K562 (cell line): Measurements from ENCODE around the gene ZFP36. TPM values are rescaled to one million over a fixed set of nuclear protein-coding genes. Genes with fewer than 3 reads are reported as not detected.

ENCODE experiments used
- ATAC-seq: fragments of 200-7000 bp; cut with Tn5 transposase; 3 replicates; pipeline ENCODE4 v1.9.1; 2020; ENCODE audit warnings: moderate library complexity
- BruUV-seq: library from RNA; stranded (reverse); fragments of 400-500 nt; replicated peaks from 2 replicates; lab custom pipeline; 2021; lab: Mats Ljungman, UMichigan
- CTCF ChIA-PET: fragments of 300-600 bp; formaldehyde crosslinking; extraction: SDS; loops from one replicate; lab custom pipeline; 2021; ENCODE audit warnings: low intra/inter-chr PET ratio; lab: Yijun Ruan, JAX
- POLR2A ChIA-PET: fragments of 300-600, 350-650 bp; sonication (Branson Sonifier 250); formaldehyde crosslinking; extraction: SDS; loops from one replicate; lab custom pipeline; 2021; ENCODE audit warnings: antibody characterized with exemption, inconsistent platforms; lab: Yijun Ruan, JAX
- DNase-seq, 4 experiments: peaks; one replicate each; pipeline versions ENCODE4 v3.0.0 to v3.0.0-alpha.2; 2011 to 2018; ENCODE audit warnings: low spot score in 3 of 4, mixed read lengths in 3 of 4; ENCODE audit errors: extremely low read depth in 1 of 4
- FAIRE-seq: peaks from 2 replicates; lab custom pipeline; 2011; peaks lifted over from hg19 to GRCh38; lab: Jason Lieb, UNC
- H2AFZ ChIP-seq: 2 replicates; pipeline ENCODE4 v1.6.0; 2011; ENCODE audit warnings: low read depth, low read length, control low read depth, inconsistent platforms
- H3K27ac ChIP-seq: fragments of 200-600 bp; 3 replicates; pipeline ENCODE4 v1.8.0; 2011; ENCODE audit warnings: low read depth, mild to moderate bottlenecking, control low read depth, inconsistent platforms, low read length, moderate library complexity, mixed read lengths; ENCODE audit errors: extremely low read depth
- H3K27me3 ChIP-seq, 2 experiments: fragments of 300-600 bp in 1 of 2; 2 replicates in 1 of 2; 3 replicates in 1 of 2; pipeline versions ENCODE4 v1.6.0 to v1.8.0; 2011; ENCODE audit warnings: inconsistent platforms in 2 of 2, low read length in 2 of 2, mild to moderate bottlenecking in 1 of 2, mixed read lengths in 1 of 2, moderate library complexity in 1 of 2; ENCODE audit not compliant: control insufficient read depth in 2 of 2, insufficient read depth in 2 of 2
- H3K36me3 ChIP-seq: fragments of 300-600 bp; 3 replicates; pipeline ENCODE4 v1.8.0; 2011; ENCODE audit warnings: mild to moderate bottlenecking, low read length, inconsistent platforms; ENCODE audit not compliant: control insufficient read depth, insufficient read depth
- H3K4me1 ChIP-seq, 2 experiments: fragments of 200-600 bp in 1 of 2; replicated peaks in 1 of 2; 2 replicates in 1 of 2; 3 replicates in 1 of 2; pipeline versions ENCODE4 v1.5.1 to v1.8.0; 2011; ENCODE audit warnings: inconsistent platforms in 2 of 2, low read length in 2 of 2, mild to moderate bottlenecking in 1 of 2, mixed read lengths in 1 of 2, moderate library complexity in 1 of 2; ENCODE audit not compliant: control insufficient read depth in 2 of 2, insufficient read depth in 2 of 2
- H3K4me2 ChIP-seq: 2 replicates; pipeline ENCODE4 v1.6.1; 2011; ENCODE audit warnings: low read length, control low read depth, inconsistent platforms, mixed read lengths; ENCODE audit not compliant: insufficient read depth
- H3K4me3 ChIP-seq: fragments of 200-600 bp; sonication (generic), shearing (Covaris generic); 2 replicates; pipeline ENCODE4 v1.5.1; 2016; ENCODE audit warnings: control low read depth, inconsistent platforms
- H3K79me2 ChIP-seq: fragments of 200-600 bp; 3 replicates; pipeline ENCODE4 v1.8.0; 2011; ENCODE audit warnings: low read length, inconsistent platforms; ENCODE audit not compliant: control insufficient read depth, insufficient read depth
- H3K9ac ChIP-seq, 2 experiments: 2 replicates each; pipeline versions ENCODE4 v1.6.0 to v1.6.1; 2011; ENCODE audit warnings: low read depth in 2 of 2, low read length in 2 of 2, control low read depth in 1 of 2, inconsistent platforms in 1 of 2, mild to moderate bottlenecking in 1 of 2, mixed read lengths in 1 of 2; ENCODE audit not compliant: insufficient read depth in 1 of 2
- H3K9me1 ChIP-seq: one replicate; pipeline ENCODE4 v1.6.0; 2011; ENCODE audit warnings: inconsistent platforms, mild to moderate bottlenecking, low read length, moderate library complexity; ENCODE audit not compliant: control insufficient read depth, insufficient read depth
- H3K9me3 ChIP-seq: replicated peaks from 2 replicates; pipeline ENCODE4 v1.5.1; 2011; ENCODE audit warnings: low read depth, low read length, inconsistent platforms; ENCODE audit not compliant: control insufficient read depth, insufficient read depth
- H4K20me1 ChIP-seq: replicated peaks from 2 replicates; pipeline ENCODE4 v1.6.1; 2011; ENCODE audit warnings: low read length, inconsistent platforms, mixed read lengths; ENCODE audit not compliant: control insufficient read depth, insufficient read depth
- FOXP1 ChIP-seq: sonication (generic); formaldehyde crosslinking; IDR thresholded peaks from 2 replicates; pipeline ENCODE4 v1.8.0; 2022; ENCODE audit warnings: mild to moderate bottlenecking, missing genetic modification reagents
- KLF13 ChIP-seq: fragments of 450-650 bp; IDR thresholded peaks from 2 replicates; pipeline ENCODE4 v1.6.1; 2016; ENCODE audit warnings: missing genetic modification characterization, low read depth, mild to moderate bottlenecking, missing compliant biosample characterization, moderate library complexity, borderline replicate concordance
- MAFG ChIP-seq: fragments of 450-650 bp; conservative IDR thresholded peaks from 2 replicates; pipeline ENCODE4 v1.6.1; 2016; ENCODE audit warnings: missing genetic modification characterization, missing compliant biosample characterization
- MTA2 ChIP-seq: fragments of 450-650 bp; IDR thresholded peaks from 2 replicates; pipeline ENCODE4 v1.6.1; 2016; ENCODE audit warnings: low read depth
- MYBL2 ChIP-seq, 2 experiments: fragments of 450-650 bp in 1 of 2; sonication (generic) in 1 of 2; formaldehyde crosslinking in 1 of 2; IDR thresholded peaks; 2 replicates each; pipeline versions ENCODE4 v1.6.1 to v1.8.1; 2017 to 2022; ENCODE audit warnings: borderline replicate concordance in 1 of 2, inconsistent platforms in 1 of 2, low read depth in 1 of 2, mild to moderate bottlenecking in 1 of 2, missing genetic modification reagents in 1 of 2, moderate library complexity in 1 of 2
- PHB ChIP-seq: fragments of 250-450 bp; sonication (Bioruptor Pico); IDR thresholded peaks from 2 replicates; pipeline ENCODE4 v1.5.0; 2021
- POLR2A ChIP-seq: fragments of 450-650 bp; conservative IDR thresholded peaks from 2 replicates; pipeline ENCODE4 v1.6.1; 2016
- POLR2AphosphoS5 ChIP-seq: IDR thresholded peaks from 2 replicates; pipeline ENCODE4 v1.6.1; 2011; ENCODE audit warnings: mild to moderate bottlenecking, low read depth, low read length, moderate library complexity; ENCODE audit not compliant: control insufficient read depth, insufficient read depth
- POLR2G ChIP-seq: fragments of 200-400 bp; formaldehyde crosslinking; IDR thresholded peaks from 2 replicates; pipeline ENCODE4 v1.6.1; 2017; ENCODE audit warnings: low read depth, mild to moderate bottlenecking, antibody characterized with exemption, low read length, moderate library complexity
- RBBP5 ChIP-seq: fragments of 200-600 bp; sonication (generic); IDR thresholded peaks from 2 replicates; pipeline ENCODE4 v1.6.1; 2012; ENCODE audit warnings: borderline replicate concordance, mild to moderate bottlenecking, low read length, control low read depth, inconsistent platforms; ENCODE audit not compliant: insufficient read depth, poor library complexity, severe bottlenecking
- SIN3A ChIP-seq, 2 experiments: fragments of 150-350 bp in 1 of 2; IDR thresholded peaks; 2 replicates each; pipeline ENCODE4 v1.6.1; 2011 to 2016; ENCODE audit warnings: borderline replicate concordance in 2 of 2, low read depth in 2 of 2, low read length in 2 of 2, mild to moderate bottlenecking in 2 of 2, moderate library complexity in 2 of 2; ENCODE audit not compliant: control insufficient read depth in 1 of 2
- TAF1 ChIP-seq: IDR thresholded peaks from 2 replicates; pipeline ENCODE4 v1.6.1; 2011; ENCODE audit warnings: mild to moderate bottlenecking, low read length, moderate library complexity; ENCODE audit not compliant: insufficient read depth, control insufficient read depth, severe bottlenecking; ENCODE audit errors: extremely low read depth
- TFAP4 ChIP-seq: sonication (generic); formaldehyde crosslinking; IDR thresholded peaks from 2 replicates; pipeline ENCODE4 v1.8.0; 2022; ENCODE audit warnings: missing genetic modification reagents, mild to moderate bottlenecking, moderate library complexity, borderline replicate concordance
- XRCC5 ChIP-seq: fragments of 200-400 bp; formaldehyde crosslinking; IDR thresholded peaks from 2 replicates; pipeline ENCODE4 v1.6.1; 2017; ENCODE audit warnings: low read depth, mild to moderate bottlenecking, low read length
- ZFX ChIP-seq: sonication (generic); formaldehyde crosslinking; IDR thresholded peaks from 2 replicates; pipeline ENCODE4 v1.8.0; 2022; ENCODE audit warnings: mild to moderate bottlenecking, missing genetic modification reagents, moderate library complexity
- ZSCAN32 ChIP-seq: fragments of 450-650 bp; formaldehyde crosslinking; IDR thresholded peaks from 2 replicates; pipeline ENCODE4 v1.4.0; 2020; ENCODE audit warnings: mild to moderate bottlenecking, moderate library complexity
- WGBS: fragments of 100-300 bp; shearing (Covaris generic); methylation state at CpG from one replicate; pipeline ENCODE4 v1.1.6; 2016; ENCODE audit warnings: low coverage, mixed read lengths; ENCODE audit not compliant: insufficient coverage; ENCODE audit errors: missing lambda C conversion rate; 5-methylcytosine and 5-hydroxymethylcytosine counted together
- in situ Hi-C: fragments of 300-500 bp; cut with MboI; formaldehyde crosslinking; loops from 4 replicates; pipeline ENCODE4 v1.15.0; 2018; ENCODE audit warnings: inconsistent platforms, mixed read lengths
- intact Hi-C: fragments of 100-400 bp; cut with micrococcal nuclease; formaldehyde crosslinking; loops from 2 replicates; pipeline ENCODE4 v1.14.2; 2022
- polyA plus RNA-seq, 8 experiments: library from polyadenylated mRNA; depleted of rRNA in 4 of 8; stranded (reverse) in 5 of 8; unstranded in 3 of 8; fragments of >200 nt; fragmentation: Nextera tagmentation in 2 of 8; fragmentation: Illumina TruSeq in 1 of 8; extraction: Ambion mirVana in 2 of 8; extraction: Trizol in 1 of 8; gene quantifications; 2 replicates each; pipeline versions ENCODE4 v1.2.1 to v1.2.3, GENCODE V29; 2011 to 2014; ENCODE audit warnings: inconsistent platforms in 1 of 8, missing spikeins in 1 of 8
- total RNA-seq, 7 experiments: library from RNA; depleted of rRNA in 6 of 7; stranded (reverse); fragments of >200 nt in 6 of 7; fragmentation: Illumina TruSeq in 2 of 7; extraction: Trizol in 2 of 7; gene quantifications; 2 replicates each; pipeline versions ENCODE4 v1.2.1 to v1.2.3, GENCODE V29; 2011 to 2021; ENCODE audit warnings: low replicate concordance in 1 of 7

ZFP36 gene
- total and polyA plus RNA-seq, 9 of the 15 experiments (the other 6 are each of a cell fraction or from before 2014, with no cell fraction given), result 1.0 to 20.1 (median 3.5) TPM

- peak; percentile 82 for TF ChIP-seq POLR2G
- TF ChIP-seq RBBP5, result peak; percentile 8
- TF ChIP-seq PHB (CRISPR knock-in tag), result 0 out of 2 replicates have a peak, but pooled peaks have one; percentile 9
- TF ChIP-seq, all 486 proteins: peak for 21
Observed at GRCh38 chr19:39407660-39408391, 1.2 kb downstream of the ZFP36 start (continued).

- no peak for FAIRE-seq
- ChIA-PET CTCF (interaction anchor here (0.6 to 0.8 kb wide), 2 partner anchors 11 to 522 kb away, joined by 3 to 5 read pairs; no protein-coding TSS in a partner anchor), POLR2A (interaction anchor here (0.7 to 4.0 kb wide), 8 partner anchors 11 to 217 kb away, joined by 3 to 18 read pairs (median 6); partner anchors contain the start of genes MED29, PAF1, RPS16 and SAMD4B)
- no peaks in the 10 kb centered on the region for H3K9me3 ChIP-seq
- no peaks in the 10 kb centered on the region for H3K9me1 ChIP-seq
- H3K9ac ChIP-seq, result peak overlapping the region; percentile 91 to 97
- 50% methylated on average over 19 of the region's 20 CpGs for WGBS
- BruUV-seq, result no TSS peak
- peak in 1 of 4 experiments; percentile 14 for DNase-seq
- peaks cover 52% of the 10 kb centered on the region for H3K79me2 ChIP-seq
- peak overlapping the region; percentile 85 for H3K4me2 ChIP-seq
- no peak for ATAC-seq
- peaks cover 13% of the 10 kb centered on the region; the same call in 1 of the 3 replicates for H3K36me3 ChIP-seq
- in situ Hi-C loops, result no loop called here
- no peak overlapping the region for H2AFZ ChIP-seq
- H3K4me1 ChIP-seq, result peaks cover 47 to 76% of the 10 kb centered on the region in 2 experiments
- peak overlapping the region; percentile 98 for H3K27ac ChIP-seq
- no peaks in the 10 kb centered on the region for H3K27me3 ChIP-seq
- H4K20me1 ChIP-seq, result peaks cover 4% of the 10 kb centered on the region; the same call in 1 of the 2 replicates
- H3K4me3 ChIP-seq, result peak overlapping the region; percentile 78
- intact Hi-C loops, result no loop called here
- TF ChIP-seq ZSCAN32 (CRISPR knock-in tag), result no peak
- TF ChIP-seq TFAP4, result peak; percentile 59
- TF ChIP-seq POLR2G, result peak; percentile 67
- no peak for TF ChIP-seq KLF13 (tag)
- TF ChIP-seq SIN3A (IDR thresholded peaks at IDR 0.05; ENCODE audit: borderline replicate concordance in 2 of 2, control insufficient read depth in 1 of 2, low read depth in 2 of 2, low read length in 2 of 2), result peak in 1 of 2 experiments; percentile 19; a peak in 1 of 4 replicates
- TF ChIP-seq ZFX, result peak; percentile 30; the same call in 1 of the 2 replicates
- TF ChIP-seq TAF1, result peak; percentile 13
- peak; percentile 33; the same call in 1 of the 2 replicates for TF ChIP-seq POLR2AphosphoS5
- TF ChIP-seq FOXP1 (CRISPR knock-in tag), result no peak
- TF ChIP-seq MTA2, result no peak
- TF ChIP-seq MAFG (tag), result no peak
- no peak for TF ChIP-seq XRCC5
- peak; percentile 46 for TF ChIP-seq POLR2A
- no peak for TF ChIP-seq MYBL2 (IDR thresholded peaks at IDR 0.05; ENCODE audit: low read depth)
- TF ChIP-seq MYBL2 (CRISPR knock-in tag; IDR thresholded peaks at IDR 0.05; ENCODE audit: borderline replicate concordance), result no peak
Observed at GRCh38 chr19:39408392-39409207, 2.0 kb downstream of the ZFP36 start.
